Measurements from ENCODE around the gene ITGA1. TPM values are rescaled to one million over a fixed set of nuclear protein-coding genes. Genes with fewer than 3 reads are reported as not detected.

Gene ITGA1
- total and polyA plus RNA-seq, 2 of the 13 experiments (the other 11 are each of a cell fraction or from before 2014, with no cell fraction given) = 23.1 to 28.6 TPM

GRCh38 chr5:52988335-52989024, 200.8 kb downstream of the ITGA1 start (continued):
- TF ChIP-seq AFF4 (CRISPR knock-in tag; IDR thresholded peaks at IDR 0.05) (peak; percentile 48; the same call in 1 of the 2 replicates), NCOA1 (CRISPR knock-in tag; IDR thresholded peaks at IDR 0.05) (no peak), ZNF3 (CRISPR knock-in tag; IDR thresholded peaks at IDR 0.05) (no peak), ZBTB34 (CRISPR knock-in tag; IDR thresholded peaks at IDR 0.05) (no peak), ARID2 (CRISPR knock-in tag; IDR thresholded peaks at IDR 0.05; ENCODE audit: borderline replicate concordance) (no peak)

Data from HepG2 (cell line).